GM18873 (cell line): ENCODE data around the gene OPHN1.
"Not testable (repeated sequence)": the region's sequence is repeated elsewhere in the genome, so short reads cannot be mapped to it uniquely, and the experiment has no call there.

Source experiments
- ATAC-seq: cut with Tn5 transposase; IDR thresholded peaks from one replicate; pipeline ENCODE4 v1.9.1; 2021; ENCODE audit warnings: mild to moderate bottlenecking, moderate library complexity, moderate number of reproducible peaks; ENCODE audit not compliant: unreplicated experiment, low FRiP score

OPHN1 gene

DNA sequence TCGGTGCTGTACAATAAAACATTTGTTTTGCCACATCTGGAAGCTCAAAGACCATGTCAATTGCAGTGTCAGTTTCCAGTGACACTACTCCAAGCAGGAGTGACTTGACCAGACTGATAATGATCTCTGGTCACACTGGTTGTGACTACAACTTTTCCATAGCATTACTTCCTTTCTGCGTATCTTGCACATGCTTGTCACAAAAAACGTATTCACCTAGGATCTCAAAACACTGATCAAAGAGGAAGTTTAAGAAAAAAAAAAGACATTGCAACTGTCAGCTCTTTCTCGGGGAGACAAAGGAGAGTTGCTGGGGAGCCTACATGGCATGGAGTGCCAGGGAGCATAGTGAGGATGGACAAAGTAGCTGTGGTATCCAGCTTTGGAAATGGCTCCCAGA, 60.6 kb downstream of the OPHN1 start:
- ATAC-seq, result no peak

DNA sequence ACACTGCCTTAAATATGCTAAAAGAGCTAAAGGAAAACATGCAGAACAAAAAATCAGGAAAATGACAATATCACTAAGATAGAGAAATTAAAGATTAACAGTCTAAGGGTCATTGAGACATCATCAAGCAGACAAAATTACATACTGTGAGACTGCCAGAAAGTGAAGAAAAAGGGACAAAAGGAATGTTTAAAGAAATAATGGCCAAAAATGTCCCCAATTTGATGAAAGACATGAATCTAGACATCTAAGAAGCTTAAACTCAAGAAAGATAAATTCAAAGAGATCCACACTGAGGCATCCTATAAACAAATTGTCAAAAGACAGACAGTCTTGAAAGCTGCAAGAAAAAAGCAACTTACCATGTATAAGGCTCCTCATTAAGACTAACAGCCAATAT, 63.7 kb downstream of the OPHN1 start:
- no peak for ATAC-seq

DNA sequence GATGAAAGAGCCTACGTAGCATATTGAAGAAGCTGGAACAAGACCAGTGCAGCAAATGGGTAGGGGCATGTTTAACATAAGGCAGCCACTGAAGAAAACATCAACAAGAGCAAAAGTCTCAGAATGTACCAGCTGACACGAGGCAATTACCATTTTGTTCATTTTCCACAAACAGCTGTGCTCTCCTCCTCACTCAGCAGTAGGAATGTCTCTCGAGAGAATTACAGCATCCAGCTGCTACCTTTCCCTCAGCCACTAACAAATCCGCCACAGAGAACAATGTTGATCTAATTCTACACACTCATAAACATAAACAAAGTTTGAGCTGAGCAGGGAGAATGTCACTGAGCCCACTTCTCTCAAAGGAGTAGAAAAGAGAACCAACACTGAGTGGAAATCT, 68.0 kb downstream of the OPHN1 start:
- no peak for ATAC-seq

DNA sequence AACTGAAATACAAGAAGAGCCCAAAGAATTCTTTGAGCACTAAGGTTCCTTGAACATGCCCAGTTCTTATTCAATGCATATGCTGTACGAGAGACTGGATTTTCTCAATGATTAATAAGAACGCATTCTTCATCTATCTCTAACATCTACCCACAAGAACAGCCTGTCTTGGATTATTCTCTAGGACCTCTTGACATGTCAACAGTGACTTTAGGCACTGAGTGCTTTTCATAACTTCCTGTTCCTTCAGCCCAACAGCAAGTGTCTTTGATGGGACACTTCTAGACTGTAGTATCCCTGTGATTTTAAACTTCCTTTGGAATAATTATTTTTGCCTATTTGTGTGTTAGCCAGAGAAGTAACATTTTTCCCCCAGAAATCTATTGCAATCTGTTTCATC, 69.3 kb downstream of the OPHN1 start:
- no peak for ATAC-seq

DNA sequence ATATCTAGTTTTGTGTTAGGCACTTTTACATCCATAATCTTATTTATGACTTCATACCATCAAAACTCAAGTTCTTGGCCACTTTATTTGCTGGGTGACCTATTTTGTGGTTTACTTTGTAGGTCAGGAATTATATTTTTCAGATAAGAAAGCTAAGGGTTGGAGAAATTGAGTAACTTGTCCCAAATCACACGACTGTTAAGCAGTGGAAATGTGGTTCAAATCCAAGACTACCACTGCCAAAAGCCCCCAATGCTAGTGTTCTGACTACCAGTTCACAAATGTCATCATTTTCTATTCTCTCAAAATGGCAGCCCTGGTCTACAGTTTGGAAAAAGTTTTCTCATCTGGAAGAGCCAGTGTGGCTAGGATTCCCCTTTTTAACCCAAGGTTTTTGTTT, 74.6 kb downstream of the OPHN1 start:
- no peak for ATAC-seq

DNA sequence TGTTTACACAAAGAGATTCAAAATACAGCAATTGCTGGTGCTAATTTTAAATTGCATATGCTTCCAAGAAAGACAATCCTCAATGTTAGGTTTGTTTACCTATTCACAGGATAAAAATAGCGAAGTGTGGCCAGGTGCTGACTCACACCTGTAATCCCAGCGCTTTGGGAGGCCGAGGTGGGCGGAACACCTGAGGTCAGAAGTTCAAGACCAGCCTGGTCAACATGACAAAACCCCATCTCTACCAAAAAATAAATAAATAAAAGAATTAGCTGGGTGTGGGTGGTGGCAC, 77.7 kb downstream of the OPHN1 start:
- no peak for ATAC-seq

DNA sequence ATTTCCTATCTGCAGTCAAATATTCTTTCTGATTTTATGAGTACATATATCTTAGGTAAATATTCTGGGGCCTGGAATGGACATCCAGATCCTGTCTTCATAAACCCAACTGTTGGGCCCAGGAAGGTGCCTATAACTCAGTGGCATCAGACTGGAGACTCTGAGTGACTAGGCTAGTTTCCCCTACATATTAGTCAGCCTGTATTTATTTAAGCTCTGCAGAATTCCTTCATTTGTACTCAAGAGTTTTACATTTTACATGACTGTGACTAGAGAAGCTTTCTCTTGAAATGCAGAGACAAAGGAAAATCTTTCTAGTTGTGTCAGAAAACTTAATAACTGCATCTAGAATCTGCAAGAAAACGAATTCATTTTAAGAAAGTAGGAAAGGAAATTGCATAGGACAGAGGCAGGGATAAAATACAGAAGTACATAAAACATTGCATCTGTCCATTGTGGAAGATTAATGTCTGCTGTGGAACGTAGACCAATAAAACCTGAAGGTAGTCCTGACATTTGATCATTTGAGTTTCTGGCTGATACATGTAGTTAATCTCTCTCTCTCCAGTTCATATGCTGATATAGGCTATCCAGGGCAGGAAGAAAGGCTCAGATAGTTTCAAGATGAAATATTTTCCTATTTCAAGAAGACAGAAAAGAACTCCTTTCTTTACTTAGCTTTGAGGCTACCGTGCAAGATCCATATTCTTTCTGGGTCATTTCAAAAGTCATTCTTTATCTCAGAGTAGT, 78.2 kb downstream of the OPHN1 start:
- no peak for ATAC-seq

DNA sequence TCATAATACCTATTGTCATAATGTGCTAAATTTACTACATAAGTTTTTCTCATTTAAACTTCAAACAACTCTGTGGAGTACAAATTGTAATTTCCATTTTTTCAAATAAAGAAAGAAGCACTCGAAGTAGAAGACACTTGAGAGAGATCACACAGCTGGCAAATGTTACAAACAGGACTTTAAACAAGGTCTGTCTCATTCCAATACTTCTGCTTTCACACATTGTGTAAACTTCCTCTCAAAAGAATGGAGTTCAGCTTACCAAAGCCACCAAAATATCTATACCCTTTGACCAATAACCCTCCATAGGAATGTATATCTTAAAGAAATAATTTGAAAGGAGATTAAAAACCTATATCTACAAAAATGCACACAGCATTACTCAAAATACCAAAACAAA, 88.3 kb downstream of the OPHN1 start:
- no peak for ATAC-seq

DNA sequence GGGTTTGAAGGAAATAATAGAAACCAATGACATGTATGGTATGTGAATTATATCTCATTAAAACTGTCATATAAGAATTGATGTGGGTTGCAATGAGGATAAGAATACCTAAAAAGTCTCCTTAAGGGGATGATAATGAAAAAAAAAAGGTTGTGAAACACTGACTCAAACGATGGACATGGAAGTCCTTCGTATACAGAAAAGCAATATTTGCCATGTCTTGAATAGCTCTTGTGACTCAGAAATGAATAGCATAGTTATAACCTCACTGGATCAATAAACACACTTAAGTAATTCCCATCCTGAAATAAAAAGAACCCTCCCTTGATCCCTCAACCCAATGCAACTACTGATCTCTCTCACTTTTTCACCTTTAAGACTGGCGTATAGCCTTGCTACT, 89.7 kb downstream of the OPHN1 start:
- ATAC-seq, result no peak

DNA sequence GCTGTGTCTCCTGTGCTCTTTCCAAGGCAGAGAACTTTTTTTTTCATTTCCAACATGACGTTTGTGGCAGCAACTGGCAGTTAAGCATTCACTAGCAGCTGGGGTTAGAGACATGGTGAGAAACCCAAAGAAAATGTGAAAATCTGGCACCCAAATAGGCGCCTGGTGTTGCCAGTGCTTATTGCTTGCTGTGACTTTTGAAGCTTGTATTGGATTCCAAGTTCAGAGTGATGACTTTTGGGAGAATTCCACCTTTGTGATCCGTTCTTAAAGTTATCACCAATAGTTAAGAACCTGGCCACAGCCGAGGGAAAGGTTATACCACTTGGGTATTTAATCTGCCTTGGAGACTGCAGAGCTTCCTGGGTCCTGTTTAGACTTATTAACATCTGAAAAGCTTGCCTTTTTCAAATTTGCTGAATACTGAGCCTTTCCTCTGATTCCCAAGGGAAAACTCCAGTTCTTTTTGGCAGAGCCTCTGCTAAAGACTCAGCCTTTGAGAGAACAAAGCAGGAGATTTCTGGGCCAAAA, 101.0 kb downstream of the OPHN1 start:
- ATAC-seq, result no peak

DNA sequence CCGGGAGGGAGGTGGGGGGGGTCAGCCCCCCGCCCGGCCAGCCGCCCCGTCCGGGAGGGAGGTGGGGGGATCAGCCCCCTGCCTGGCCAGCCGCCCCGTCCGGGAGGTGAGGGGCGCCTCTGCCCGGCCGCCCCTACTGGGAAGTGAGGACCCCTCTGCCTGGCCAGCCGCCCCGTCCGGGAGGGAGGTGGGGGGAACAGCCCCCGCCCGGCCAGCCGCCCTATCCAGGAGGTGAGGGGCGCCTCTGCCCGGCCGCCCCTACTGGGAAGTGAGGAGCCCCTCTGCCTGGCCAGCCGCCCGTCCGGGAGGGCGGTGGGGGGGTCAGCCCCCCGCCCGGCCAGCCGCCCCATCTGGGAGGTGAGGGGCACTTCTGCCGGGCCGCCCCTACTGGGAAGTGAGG, 106.5 kb downstream of the OPHN1 start:
- ATAC-seq, result not testable (repeated sequence)

DNA sequence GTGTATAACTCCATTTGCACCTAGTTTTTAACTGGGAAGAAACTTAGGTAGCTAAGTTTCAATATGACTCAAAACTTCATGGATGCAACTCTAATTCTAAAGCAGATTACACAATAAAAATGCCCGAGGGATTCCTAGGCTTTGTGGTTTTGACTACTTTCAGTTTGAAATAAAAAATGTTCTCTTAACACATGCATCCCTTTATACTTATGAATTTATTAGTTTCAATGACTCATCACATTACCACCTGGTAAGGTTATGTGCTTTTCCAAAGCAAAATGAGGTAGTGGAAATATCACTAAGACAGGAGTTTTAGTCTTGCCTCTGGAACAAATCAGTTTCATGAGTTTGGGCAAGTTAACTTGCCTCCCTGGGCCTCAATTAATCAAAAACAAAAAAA, 125.5 kb downstream of the OPHN1 start:
- no peak for ATAC-seq

DNA sequence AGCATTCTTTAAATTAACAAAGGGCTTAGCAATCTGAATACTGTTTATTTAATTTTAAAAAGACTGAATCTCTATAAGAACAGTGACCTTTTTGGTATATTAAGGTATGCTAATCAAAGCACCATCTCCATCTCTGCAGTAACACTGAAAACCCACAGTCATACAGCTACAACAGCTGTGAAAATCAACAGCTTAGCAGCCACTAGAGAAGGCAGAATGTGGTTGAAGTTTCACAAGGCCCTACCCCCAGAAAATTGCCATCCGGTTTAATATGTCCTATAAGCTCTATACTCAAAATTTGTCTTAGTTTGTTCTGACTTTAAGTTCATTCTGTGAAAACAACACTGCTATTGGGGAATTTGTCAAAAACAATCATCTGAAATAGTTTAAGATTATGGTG, 128.7 kb downstream of the OPHN1 start:
- no peak for ATAC-seq

DNA sequence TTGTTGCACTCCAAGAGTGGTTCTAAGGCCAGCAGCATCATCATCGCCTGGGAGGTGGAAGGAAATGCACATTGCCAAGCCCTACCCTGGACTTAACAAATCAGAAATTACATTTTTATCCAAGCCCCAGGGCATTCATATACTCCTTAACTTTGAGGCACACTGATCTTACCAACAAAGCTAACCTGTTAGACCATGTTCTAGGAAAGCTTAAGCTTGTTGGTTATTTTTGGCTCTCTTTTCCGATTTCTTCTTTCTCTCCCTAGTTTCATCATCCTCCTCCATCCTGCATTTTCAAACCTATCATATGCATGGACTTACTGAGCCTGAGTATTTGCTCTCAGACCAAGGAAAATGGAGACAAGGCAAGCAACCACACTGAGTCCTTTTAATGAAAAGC, 133.4 kb downstream of the OPHN1 start:
- no peak for ATAC-seq

DNA sequence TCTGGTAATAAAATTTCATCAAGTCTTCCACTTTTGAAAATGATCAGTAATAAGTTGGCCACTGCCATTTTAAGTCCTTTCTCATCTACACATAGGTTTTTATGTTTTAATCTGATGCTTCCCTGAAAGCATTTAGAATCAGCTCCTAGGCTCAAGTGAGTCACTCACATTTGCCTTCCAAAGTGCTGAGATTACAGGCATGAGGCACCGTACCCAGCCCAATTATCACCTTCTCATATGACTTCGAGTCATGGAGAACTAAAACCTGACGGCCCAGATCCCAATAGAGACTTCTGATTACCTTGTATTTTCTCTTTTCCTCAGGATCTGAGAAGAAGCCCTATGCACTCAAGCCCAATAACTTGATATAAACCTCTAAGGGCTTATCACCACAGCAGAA, 140.8 kb downstream of the OPHN1 start:
- ATAC-seq, result no peak

DNA sequence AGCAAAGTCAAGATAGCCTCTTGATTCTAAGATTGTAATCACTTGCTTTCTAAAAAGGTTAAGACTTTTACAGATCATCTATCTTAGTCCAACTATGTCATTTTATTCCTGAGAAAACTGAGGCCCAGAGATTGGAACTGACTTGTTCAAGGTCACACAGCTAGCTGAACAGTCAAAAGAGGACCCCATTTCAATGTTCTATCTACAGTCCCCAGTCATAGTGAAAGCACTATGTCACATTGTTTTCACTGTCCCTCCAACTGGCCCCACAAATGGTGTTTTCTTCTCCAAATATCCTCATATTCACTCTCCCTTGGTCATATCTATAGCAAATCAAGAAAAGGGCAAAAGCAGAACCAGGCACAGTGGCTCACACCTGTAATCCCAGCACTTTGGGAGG, 145.2 kb downstream of the OPHN1 start:
- ATAC-seq, result no peak

DNA sequence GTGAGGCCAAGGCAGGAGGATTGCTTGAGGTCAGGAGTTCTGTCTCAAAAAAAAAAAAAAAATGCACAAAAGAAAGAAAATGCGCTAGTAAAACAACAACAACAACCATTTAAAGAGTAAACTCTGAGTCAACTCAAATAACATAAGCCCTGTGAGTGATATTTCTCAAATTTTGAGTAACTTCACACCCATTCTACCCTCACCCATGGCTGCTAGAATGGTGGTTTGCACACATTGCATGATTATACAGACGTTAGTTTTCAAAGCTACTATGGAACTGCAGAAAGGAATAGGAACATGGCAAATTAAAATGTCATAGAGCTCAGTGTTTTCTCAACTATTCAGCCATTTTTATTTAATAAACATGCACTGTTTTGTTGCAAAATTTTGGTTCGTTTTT, 145.9 kb downstream of the OPHN1 start:
- ATAC-seq, result no peak

DNA sequence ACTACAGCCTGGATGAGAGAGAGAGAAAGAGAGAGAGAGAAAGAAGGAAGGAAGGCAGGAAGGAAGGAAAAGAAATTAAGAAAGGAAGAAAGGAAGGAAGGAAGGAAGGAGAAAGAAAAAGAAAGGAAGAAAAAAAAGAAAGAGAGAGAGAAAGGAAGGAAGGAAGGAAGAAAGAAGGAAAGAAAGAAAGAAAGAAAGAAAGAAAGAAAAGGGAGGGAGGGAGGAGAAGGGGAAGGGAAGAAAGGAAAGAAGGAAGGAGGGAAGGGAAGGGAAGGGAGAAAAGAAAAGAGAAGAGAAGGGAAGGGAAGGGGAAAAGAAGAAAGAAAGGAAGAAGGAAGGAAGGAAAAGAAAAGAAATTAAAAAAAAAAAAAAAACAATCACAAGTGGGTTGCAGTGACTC, 146.3 kb downstream of the OPHN1 start:
- ATAC-seq, result no peak

DNA sequence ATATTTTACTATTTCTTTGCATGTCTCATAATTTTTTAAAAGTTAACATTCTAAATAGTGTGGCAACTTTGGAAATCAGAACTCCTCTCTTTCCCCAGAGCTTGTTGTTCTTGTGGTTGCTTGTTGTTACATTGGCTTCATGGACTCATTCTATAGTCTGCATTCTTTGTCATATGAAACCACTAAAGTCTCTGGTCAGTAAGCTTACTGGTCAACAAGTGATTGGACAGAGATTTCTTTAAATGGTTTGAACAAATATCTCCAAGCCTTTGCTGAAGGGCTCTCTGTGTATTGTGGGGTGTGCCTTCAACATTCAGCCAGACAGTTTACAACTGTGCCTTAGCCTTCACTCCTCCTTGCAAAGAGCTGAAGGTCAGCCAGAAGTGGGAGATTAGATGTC, 147.2 kb downstream of the OPHN1 start:
- ATAC-seq, result no peak

DNA sequence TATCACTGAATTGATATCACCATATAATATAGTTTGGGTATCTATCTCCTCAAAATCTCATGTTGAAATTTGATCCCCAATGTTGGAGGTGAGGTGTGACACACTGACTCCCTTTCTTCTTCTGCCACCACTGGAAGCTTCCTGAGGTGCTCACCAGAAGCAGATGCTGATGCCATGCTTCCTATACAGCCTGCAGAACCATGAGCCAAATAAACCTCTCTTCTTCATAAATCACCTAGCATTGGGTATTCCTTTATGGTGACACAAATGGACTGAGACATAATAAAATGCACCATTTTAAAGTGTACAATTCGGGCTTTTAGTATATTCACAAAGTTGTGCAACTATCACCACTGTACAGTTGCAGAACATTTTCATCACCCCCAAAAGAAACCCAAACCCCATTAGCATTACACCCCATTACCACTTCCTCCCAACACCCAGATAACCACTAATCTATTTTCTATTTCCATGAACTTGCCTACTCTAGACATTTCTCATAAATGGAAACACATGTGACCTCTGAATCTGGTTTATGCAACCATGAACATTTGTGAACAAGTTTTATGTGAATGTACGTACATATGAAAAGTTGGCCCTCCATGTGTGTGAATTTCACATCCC, 148.9 kb downstream of the OPHN1 start:
- no peak for ATAC-seq

DNA sequence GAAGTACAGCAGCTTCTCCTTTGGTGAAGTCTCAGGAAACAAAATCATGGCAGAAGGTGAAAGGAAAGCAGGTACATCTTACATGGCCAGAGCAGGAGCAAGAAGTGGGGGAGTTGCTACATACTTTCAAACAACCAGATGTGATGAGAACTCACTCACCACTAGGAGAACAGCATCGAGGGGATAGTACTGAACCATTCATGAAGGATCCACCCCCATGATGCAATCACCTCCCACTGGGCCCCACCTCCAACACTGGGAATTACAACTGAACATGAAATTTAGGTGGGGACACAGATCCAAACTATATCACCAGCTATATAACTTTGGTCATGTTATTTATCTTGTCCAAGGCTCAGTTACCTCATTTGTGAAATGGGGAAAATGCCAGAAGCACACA, 159.4 kb downstream of the OPHN1 start:
- no peak for ATAC-seq

DNA sequence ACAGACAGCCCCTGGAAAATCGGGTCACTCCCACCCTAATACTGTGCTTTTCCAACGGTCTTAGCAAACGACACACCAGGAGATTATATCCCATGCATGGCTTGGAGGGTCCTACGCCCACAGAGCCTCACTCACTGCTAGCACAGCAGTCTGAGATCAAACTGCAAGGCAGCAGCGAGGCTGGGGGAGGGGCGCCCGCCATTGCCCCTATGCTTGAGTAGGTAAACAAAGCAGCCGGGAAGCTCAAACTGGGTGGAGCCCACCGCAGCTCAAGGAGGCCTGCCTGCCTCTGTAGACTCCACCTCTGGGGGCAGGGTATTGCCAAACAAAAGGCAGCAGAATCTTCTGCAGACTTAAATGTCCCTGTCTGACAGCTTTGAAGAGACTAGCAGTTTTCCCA, 168.5 kb downstream of the OPHN1 start:
- ATAC-seq, result not testable (repeated sequence)
